Transverse colon (tissue), 4 donors: Measurements from ENCODE around the gene RGS10.

Experiments
- POLR2A ChIP-seq: fragments of 450-650 bp; IDR thresholded peaks from one replicate; pipeline ENCODE4 v1.6.1; 2016; ENCODE audit warnings: antibody characterized with exemption, mild to moderate bottlenecking, moderate library complexity
- POLR2AphosphoS5 ChIP-seq, 3 donors: sonication (generic); formaldehyde crosslinking; IDR thresholded peaks; one replicate each; pipeline ENCODE4 v1.6.1; 2016; ENCODE audit warnings: antibody characterized with exemption in 3 of 3
- TF ChIP-seq, protein P1 (sequence below), 5 experiments: fragments of 200-600 bp in 3 of 5; fragments of 450-650 bp in 2 of 5; sonication (generic) in 3 of 5; IDR thresholded peaks; 1 replicate in 2 of 5; 2 replicates in 3 of 5; pipeline ENCODE4 v1.5.1; 2016 to 2017; ENCODE audit warnings: antibody characterized with exemption in 5 of 5, inconsistent platforms in 3 of 5, mild to moderate bottlenecking in 2 of 5, moderate library complexity in 1 of 5

GRCh38 chr10:119507115-119507514 is 35.4 kb downstream of the RGS10 start:
- TF ChIP-seq, protein P1, sequence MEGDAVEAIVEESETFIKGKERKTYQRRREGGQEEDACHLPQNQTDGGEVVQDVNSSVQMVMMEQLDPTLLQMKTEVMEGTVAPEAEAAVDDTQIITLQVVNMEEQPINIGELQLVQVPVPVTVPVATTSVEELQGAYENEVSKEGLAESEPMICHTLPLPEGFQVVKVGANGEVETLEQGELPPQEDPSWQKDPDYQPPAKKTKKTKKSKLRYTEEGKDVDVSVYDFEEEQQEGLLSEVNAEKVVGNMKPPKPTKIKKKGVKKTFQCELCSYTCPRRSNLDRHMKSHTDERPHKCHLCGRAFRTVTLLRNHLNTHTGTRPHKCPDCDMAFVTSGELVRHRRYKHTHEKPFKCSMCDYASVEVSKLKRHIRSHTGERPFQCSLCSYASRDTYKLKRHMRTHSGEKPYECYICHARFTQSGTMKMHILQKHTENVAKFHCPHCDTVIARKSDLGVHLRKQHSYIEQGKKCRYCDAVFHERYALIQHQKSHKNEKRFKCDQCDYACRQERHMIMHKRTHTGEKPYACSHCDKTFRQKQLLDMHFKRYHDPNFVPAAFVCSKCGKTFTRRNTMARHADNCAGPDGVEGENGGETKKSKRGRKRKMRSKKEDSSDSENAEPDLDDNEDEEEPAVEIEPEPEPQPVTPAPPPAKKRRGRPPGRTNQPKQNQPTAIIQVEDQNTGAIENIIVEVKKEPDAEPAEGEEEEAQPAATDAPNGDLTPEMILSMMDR (IDR thresholded peaks at IDR 0.05), result no peak
- TF ChIP-seq POLR2A (no peak), POLR2AphosphoS5 (IDR thresholded peaks at IDR 0.05) (no peak)
